ENCODE measurements around the gene ANLN. TPM values are rescaled to one million over a fixed set of nuclear protein-coding genes. Genes with fewer than 3 reads are reported as not detected.

ANLN gene
- total and polyA plus RNA-seq, 2 donors from 2014 or later: 0.17 to 1.2 TPM

- no peak overlapping the region for H3K4me3 ChIP-seq (ENCODE audit: low read length in 3 of 3)
- no peak overlapping the region for H3K9ac ChIP-seq (ENCODE audit: low read length in 3 of 3)
- no peak for FAIRE-seq
- intact Hi-C loops (cut with DNase I): no loop called here
- no peaks in the 10 kb centered on the region for H3K27me3 ChIP-seq (ENCODE audit: control insufficient read depth, insufficient read depth, low read length)
- no peaks in the 10 kb centered on the region for H3K4me1 ChIP-seq (ENCODE audit: control insufficient read depth in 2 of 3, insufficient read depth in 2 of 3, low read depth in 1 of 3, low read length in 3 of 3)
- H3K9me3 ChIP-seq (ENCODE audit: control insufficient read depth in 2 of 3, insufficient read depth in 1 of 3, low read length in 3 of 3): no peaks in the 10 kb centered on the region
- TF ChIP-seq CTCF (IDR thresholded peaks at IDR 0.05; ENCODE audit: borderline replicate concordance, extremely low read depth, insufficient read depth): no peak
- H3K36me3 ChIP-seq (ENCODE audit: control insufficient read depth in 2 of 3, insufficient read depth in 3 of 3, low read length in 3 of 3): no peaks in the 10 kb centered on the region
- no peak overlapping the region for H3K27ac ChIP-seq (ENCODE audit: low read depth in 2 of 2, low read length in 2 of 2)
- no peak for DNase-seq
Observed at GRCh38 chr7:36448781-36449379, 59.2 kb downstream of the ANLN start.

GRCh38 chr7:36449685-36450084 is 60.0 kb downstream of the ANLN start:
- FAIRE-seq (no peak), DNase-seq (no peak)
- no peak overlapping the region for H3K9ac ChIP-seq (ENCODE audit: low read length in 3 of 3)
- no peak overlapping the region for H3K4me3 ChIP-seq (ENCODE audit: low read length in 3 of 3)
- H3K27ac ChIP-seq (ENCODE audit: low read depth in 2 of 2, low read length in 2 of 2): no peak overlapping the region
- no peaks in the 10 kb centered on the region for H3K9me3 ChIP-seq (ENCODE audit: control insufficient read depth in 2 of 3, insufficient read depth in 1 of 3, low read length in 3 of 3)
- intact Hi-C loops (cut with DNase I): no loop called here
- no peaks in the 10 kb centered on the region for H3K36me3 ChIP-seq (ENCODE audit: control insufficient read depth in 2 of 3, insufficient read depth in 3 of 3, low read length in 3 of 3)
- H3K4me1 ChIP-seq (ENCODE audit: control insufficient read depth in 2 of 3, insufficient read depth in 2 of 3, low read depth in 1 of 3, low read length in 3 of 3): no peaks in the 10 kb centered on the region
- no peaks in the 10 kb centered on the region for H3K27me3 ChIP-seq (ENCODE audit: control insufficient read depth, insufficient read depth, low read length)
- TF ChIP-seq CTCF (IDR thresholded peaks at IDR 0.05; ENCODE audit: borderline replicate concordance, extremely low read depth, insufficient read depth): no peak

GRCh38 chr7:36453769-36454168 is 64.1 kb downstream of the ANLN start:
- Histone ChIP-seq H3K4me1 (ENCODE audit: control insufficient read depth in 2 of 3, insufficient read depth in 2 of 3, low read depth in 1 of 3, low read length in 3 of 3) (no peaks in the 10 kb centered on the region), H3K4me3 (ENCODE audit: low read length in 3 of 3) (no peak overlapping the region), H3K9me3 (ENCODE audit: control insufficient read depth in 2 of 3, insufficient read depth in 1 of 3, low read length in 3 of 3) (no peaks in the 10 kb centered on the region), H3K36me3 (ENCODE audit: control insufficient read depth in 2 of 3, insufficient read depth in 3 of 3, low read length in 3 of 3) (no peaks in the 10 kb centered on the region), H3K27ac (ENCODE audit: low read depth in 2 of 2, low read length in 2 of 2) (no peak overlapping the region), H3K9ac (ENCODE audit: low read length in 3 of 3) (no peak overlapping the region), H3K27me3 (ENCODE audit: control insufficient read depth, insufficient read depth, low read length) (no peaks in the 10 kb centered on the region)
- DNase-seq: no peak
- intact Hi-C loops (cut with DNase I): no loop called here
- FAIRE-seq: no peak
- no peak for TF ChIP-seq CTCF (IDR thresholded peaks at IDR 0.05; ENCODE audit: borderline replicate concordance, extremely low read depth, insufficient read depth)

- no peak for DNase-seq
- Histone ChIP-seq H3K4me1 (ENCODE audit: control insufficient read depth in 2 of 3, insufficient read depth in 2 of 3, low read depth in 1 of 3, low read length in 3 of 3) (no peaks in the 10 kb centered on the region), H3K27ac (ENCODE audit: low read depth in 2 of 2, low read length in 2 of 2) (no peak overlapping the region), H3K36me3 (ENCODE audit: control insufficient read depth in 2 of 3, insufficient read depth in 3 of 3, low read length in 3 of 3) (no peaks in the 10 kb centered on the region), H3K9me3 (ENCODE audit: control insufficient read depth in 2 of 3, insufficient read depth in 1 of 3, low read length in 3 of 3) (no peaks in the 10 kb centered on the region), H3K4me3 (ENCODE audit: low read length in 3 of 3) (no peak overlapping the region), H3K9ac (ENCODE audit: low read length in 3 of 3) (no peak overlapping the region), H3K27me3 (ENCODE audit: control insufficient read depth, insufficient read depth, low read length) (no peaks in the 10 kb centered on the region)
- TF ChIP-seq CTCF (IDR thresholded peaks at IDR 0.05; ENCODE audit: borderline replicate concordance, extremely low read depth, insufficient read depth): no peak
- intact Hi-C loops (cut with DNase I): no loop called here
- no peak for FAIRE-seq
Observed at GRCh38 chr7:36455646-36456045, 66.0 kb downstream of the ANLN start.

Measured in kidney (tissue), 14 donors.